ENCODE data around the gene PRDM12.

The PRDM12 gene

DNA sequence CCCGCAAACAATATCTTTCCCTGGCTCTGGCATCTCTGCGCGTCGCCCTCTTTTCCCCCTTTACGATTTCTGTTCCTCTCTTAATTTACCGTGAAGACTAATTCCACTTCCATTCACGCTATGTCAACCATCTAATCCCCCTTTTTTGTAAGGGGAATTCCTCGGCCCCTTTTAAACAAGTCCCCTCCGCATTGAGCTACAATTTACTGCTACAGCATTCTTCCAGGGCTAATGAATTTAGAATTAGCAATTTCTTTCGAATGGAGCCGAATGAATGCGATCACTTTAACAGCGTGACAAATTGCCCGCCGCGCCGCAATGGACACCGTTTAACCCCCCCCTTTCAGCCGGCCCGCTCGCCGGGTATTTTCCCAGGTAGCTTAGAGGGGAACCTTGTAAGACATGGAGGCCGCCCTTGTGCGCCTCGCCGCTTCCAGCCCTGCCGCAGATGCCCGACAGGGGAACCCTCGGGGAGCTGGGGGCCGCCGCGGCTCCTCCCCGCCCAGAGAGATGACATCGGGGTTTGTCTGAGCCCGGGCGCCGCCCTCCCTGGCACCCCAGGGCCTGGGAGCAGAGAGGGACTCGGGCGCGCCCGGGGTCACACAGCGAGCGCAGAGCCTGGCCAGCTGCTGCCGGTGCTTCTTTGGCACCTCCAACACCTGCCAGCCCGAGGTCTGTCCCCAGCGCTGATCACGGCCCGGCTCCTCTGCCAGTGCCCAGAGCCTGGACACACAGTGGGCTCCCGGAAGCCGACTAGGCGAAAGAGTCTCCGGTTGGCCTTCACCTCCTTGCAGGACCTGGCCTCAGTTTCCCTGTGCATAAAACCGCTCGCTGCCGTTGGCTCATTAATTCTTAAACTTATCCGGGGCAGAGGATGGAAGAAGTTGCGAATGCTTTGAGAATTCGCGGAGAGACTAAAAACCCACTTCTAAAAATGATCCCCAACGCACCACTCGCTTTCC is 1.3 kb downstream of the PRDM12 start:
- Histone ChIP-seq H3K9ac (ENCODE audit: low read length in 2 of 2) (no peak overlapping the region), H3K4me1 (ENCODE audit: control insufficient read depth, insufficient read depth, low read length) (peaks cover 47% of the 10 kb centered on the region), H3K27ac (ENCODE audit: low read length) (no peak overlapping the region), H3K4me3 (ENCODE audit: low read length in 2 of 2) (peak overlapping the region in 1 of 2 donors; percentile 29), H3K9me3 (ENCODE audit: control insufficient read depth in 2 of 2, low read length in 2 of 2) (no peaks in the 10 kb centered on the region), H3K27me3 (ENCODE audit: control insufficient read depth in 1 of 2, insufficient read depth in 2 of 2, low read length in 2 of 2) (peaks cover 53 to 76% of the 10 kb centered on the region in 2 donors), H3K36me3 (ENCODE audit: control insufficient read depth in 2 of 2, insufficient read depth in 2 of 2, low read length in 2 of 2) (no peaks in the 10 kb centered on the region)

DNA sequence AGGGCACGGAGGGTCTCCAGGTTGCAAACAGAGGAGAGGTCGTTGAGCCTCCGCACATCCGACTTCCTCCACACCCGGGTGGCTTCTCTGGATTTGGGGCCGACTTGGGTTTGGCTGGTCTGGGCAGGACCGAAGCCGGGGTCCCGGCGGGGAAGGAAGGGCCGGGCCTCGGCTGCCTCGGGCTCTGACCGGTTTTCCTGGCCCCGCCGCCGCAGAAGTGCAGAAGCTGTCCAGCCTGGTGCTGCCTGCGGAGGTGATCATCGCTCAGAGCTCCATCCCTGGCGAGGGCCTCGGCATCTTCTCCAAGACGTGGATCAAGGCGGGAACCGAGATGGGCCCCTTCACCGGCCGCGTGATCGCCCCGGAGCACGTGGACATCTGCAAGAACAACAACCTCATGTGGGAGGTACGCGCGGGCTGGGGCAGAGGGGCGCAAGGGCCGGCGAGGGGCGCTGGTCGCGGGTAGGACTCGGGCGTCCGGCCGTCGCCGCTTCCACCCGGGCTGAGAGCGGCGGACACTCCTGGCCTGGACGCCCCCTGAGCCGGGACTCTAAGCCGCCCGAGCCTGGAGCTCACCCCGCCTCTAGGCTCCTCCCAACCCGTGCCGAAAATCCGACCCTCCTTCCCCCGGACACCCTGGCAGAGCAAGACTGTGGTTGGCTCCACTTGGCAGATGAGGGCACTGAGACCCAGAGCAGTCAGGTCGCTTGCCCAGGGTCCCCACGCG is 2.2 kb downstream of the PRDM12 start:
- Histone ChIP-seq H3K36me3 (ENCODE audit: control insufficient read depth in 2 of 2, insufficient read depth in 2 of 2, low read length in 2 of 2) (no peaks in the 10 kb centered on the region), H3K9me3 (ENCODE audit: control insufficient read depth in 2 of 2, low read length in 2 of 2) (no peaks in the 10 kb centered on the region), H3K4me3 (ENCODE audit: low read length in 2 of 2) (no peak overlapping the region), H3K9ac (ENCODE audit: low read length in 2 of 2) (no peak overlapping the region), H3K4me1 (ENCODE audit: control insufficient read depth, insufficient read depth, low read length) (peaks cover 39% of the 10 kb centered on the region), H3K27ac (ENCODE audit: low read length) (no peak overlapping the region), H3K27me3 (ENCODE audit: control insufficient read depth in 1 of 2, insufficient read depth in 2 of 2, low read length in 2 of 2) (peaks cover 49 to 67% of the 10 kb centered on the region in 2 donors)

DNA sequence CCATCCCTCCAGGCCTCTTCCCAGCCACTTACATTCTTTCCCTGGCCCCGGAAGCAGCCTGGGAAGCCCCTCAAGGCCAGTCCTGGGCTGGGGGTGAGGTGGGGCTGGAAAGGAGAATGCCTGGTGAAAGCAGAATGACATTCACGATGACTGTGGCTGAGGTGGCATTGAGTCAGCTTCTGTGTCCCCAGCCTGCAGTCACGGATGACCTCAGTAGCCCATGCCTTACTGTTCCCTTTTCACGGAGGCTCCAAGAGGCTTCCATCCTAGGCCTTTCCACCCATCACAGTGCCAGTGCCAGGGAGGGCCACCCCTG is 2.7 kb downstream of the PRDM12 start:
- no peak overlapping the region for H3K27ac ChIP-seq (ENCODE audit: low read length)
- peaks cover 43 to 62% of the 10 kb centered on the region in 2 donors for H3K27me3 ChIP-seq (ENCODE audit: control insufficient read depth in 1 of 2, insufficient read depth in 2 of 2, low read length in 2 of 2)
- no peaks in the 10 kb centered on the region for H3K36me3 ChIP-seq (ENCODE audit: control insufficient read depth in 2 of 2, insufficient read depth in 2 of 2, low read length in 2 of 2)
- peaks cover 38% of the 10 kb centered on the region for H3K4me1 ChIP-seq (ENCODE audit: control insufficient read depth, insufficient read depth, low read length)
- H3K4me3 ChIP-seq (ENCODE audit: low read length in 2 of 2), result no peak overlapping the region
- no peaks in the 10 kb centered on the region for H3K9me3 ChIP-seq (ENCODE audit: control insufficient read depth in 2 of 2, low read length in 2 of 2)
- no peak overlapping the region for H3K9ac ChIP-seq (ENCODE audit: low read length in 2 of 2)

DNA sequence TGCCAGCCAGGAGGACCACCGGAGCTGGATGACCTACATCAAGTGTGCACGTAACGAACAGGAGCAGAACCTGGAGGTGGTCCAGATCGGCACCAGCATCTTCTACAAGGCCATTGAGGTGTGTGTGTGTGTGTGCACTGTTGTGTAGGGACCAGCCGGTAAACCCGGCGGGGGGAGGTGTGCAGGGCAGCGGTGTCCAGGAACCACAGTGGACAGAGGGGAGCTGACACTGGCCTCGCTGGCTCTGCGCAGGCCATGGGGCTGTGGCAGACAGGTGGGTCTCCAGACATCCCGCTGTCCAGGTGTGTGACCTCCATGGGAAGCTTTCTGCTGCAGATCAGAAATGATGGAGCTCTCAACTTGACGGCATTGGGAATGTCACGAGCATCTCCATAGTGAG is 3.8 kb downstream of the PRDM12 start:
- peaks cover 28% of the 10 kb centered on the region for H3K4me1 ChIP-seq (ENCODE audit: control insufficient read depth, insufficient read depth, low read length)
- H3K27me3 ChIP-seq (ENCODE audit: control insufficient read depth in 1 of 2, insufficient read depth in 2 of 2, low read length in 2 of 2), result peaks cover 32 to 51% of the 10 kb centered on the region in 2 donors
- H3K4me3 ChIP-seq (ENCODE audit: low read length in 2 of 2), result no peak overlapping the region
- H3K9ac ChIP-seq (ENCODE audit: low read length in 2 of 2), result no peak overlapping the region
- H3K9me3 ChIP-seq (ENCODE audit: control insufficient read depth in 2 of 2, low read length in 2 of 2), result no peaks in the 10 kb centered on the region
- no peak overlapping the region for H3K27ac ChIP-seq (ENCODE audit: low read length)
- H3K36me3 ChIP-seq (ENCODE audit: control insufficient read depth in 2 of 2, insufficient read depth in 2 of 2, low read length in 2 of 2), result no peaks in the 10 kb centered on the region

DNA sequence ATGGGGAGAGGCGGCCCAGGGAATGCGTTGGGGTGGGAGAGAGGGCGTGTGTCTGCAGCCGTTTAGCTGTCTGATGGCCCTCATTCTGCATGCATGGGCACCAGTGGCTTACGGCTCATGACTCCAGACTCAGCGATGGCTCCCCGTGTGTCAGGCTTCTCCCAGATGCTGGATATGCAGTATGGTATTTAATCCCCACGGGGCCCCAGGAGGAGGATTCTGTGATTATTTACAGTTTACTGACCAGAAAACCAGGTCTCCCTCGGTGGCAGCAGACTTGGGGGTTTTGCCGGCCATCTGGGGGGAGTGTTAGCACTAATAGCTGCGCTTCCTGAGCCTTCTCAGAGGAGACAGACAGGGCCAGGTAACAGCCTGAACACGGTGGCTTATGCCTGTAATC is 4.3 kb downstream of the PRDM12 start:
- no peaks in the 10 kb centered on the region for H3K9me3 ChIP-seq (ENCODE audit: control insufficient read depth in 2 of 2, low read length in 2 of 2)
- H3K4me1 ChIP-seq (ENCODE audit: control insufficient read depth, insufficient read depth, low read length), result peaks cover 24% of the 10 kb centered on the region
- H3K36me3 ChIP-seq (ENCODE audit: control insufficient read depth in 2 of 2, insufficient read depth in 2 of 2, low read length in 2 of 2), result no peaks in the 10 kb centered on the region
- no peak overlapping the region for H3K4me3 ChIP-seq (ENCODE audit: low read length in 2 of 2)
- H3K27me3 ChIP-seq (ENCODE audit: control insufficient read depth in 1 of 2, insufficient read depth in 2 of 2, low read length in 2 of 2), result peaks cover 31 to 46% of the 10 kb centered on the region in 2 donors
- no peak overlapping the region for H3K27ac ChIP-seq (ENCODE audit: low read length)
- no peak overlapping the region for H3K9ac ChIP-seq (ENCODE audit: low read length in 2 of 2)

DNA sequence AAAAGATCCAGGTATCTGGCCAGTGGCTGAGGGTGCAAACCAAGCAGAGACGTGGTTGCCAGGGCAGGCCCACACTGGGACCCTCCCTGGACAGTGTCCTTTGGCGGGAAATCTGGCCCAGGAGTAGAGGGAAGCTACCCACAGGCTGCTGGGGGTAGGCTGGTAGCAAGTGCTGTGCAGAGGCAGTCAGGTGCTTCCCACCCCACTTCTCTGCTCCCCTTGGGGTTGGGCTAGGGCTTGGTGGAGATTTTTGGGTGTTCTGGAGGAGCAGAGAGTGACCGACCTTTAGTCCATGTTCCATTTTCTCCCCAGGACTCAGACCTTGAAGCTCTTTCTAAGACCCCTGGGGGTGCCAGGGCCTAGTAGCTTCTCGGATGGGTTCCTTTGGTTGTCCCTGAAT is 5.6 kb downstream of the PRDM12 start:
- Histone ChIP-seq H3K36me3 (ENCODE audit: control insufficient read depth in 2 of 2, insufficient read depth in 2 of 2, low read length in 2 of 2) (no peaks in the 10 kb centered on the region), H3K9ac (ENCODE audit: low read length in 2 of 2) (no peak overlapping the region), H3K4me1 (ENCODE audit: control insufficient read depth, insufficient read depth, low read length) (peaks cover 12% of the 10 kb centered on the region), H3K27ac (ENCODE audit: low read length) (no peak overlapping the region), H3K9me3 (ENCODE audit: control insufficient read depth in 2 of 2, low read length in 2 of 2) (no peaks in the 10 kb centered on the region), H3K4me3 (ENCODE audit: low read length in 2 of 2) (no peak overlapping the region), H3K27me3 (ENCODE audit: control insufficient read depth in 1 of 2, insufficient read depth in 2 of 2, low read length in 2 of 2) (peaks cover 22 to 34% of the 10 kb centered on the region in 2 donors)

DNA sequence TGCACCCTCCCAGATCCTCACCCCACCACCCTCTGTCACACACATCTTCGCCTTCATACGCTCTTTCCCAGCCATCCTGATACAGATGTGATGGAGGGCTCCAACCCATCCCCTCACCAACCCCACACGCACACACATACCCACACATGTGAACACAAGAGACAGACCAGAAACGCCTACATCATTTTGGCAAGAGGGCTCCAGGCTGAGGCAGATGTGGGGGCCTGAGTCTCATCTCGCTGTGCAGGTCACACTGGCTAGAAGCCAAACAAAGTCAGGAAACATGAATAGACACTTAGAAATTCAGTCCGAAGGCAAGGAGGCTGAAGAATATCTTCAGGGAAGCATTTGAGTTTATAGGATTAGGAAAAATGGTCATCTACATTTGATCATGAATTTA is 6.2 kb downstream of the PRDM12 start:
- no peak overlapping the region for H3K9ac ChIP-seq (ENCODE audit: low read length in 2 of 2)
- H3K4me3 ChIP-seq (ENCODE audit: low read length in 2 of 2), result no peak overlapping the region
- H3K9me3 ChIP-seq (ENCODE audit: control insufficient read depth in 2 of 2, low read length in 2 of 2), result no peaks in the 10 kb centered on the region
- H3K4me1 ChIP-seq (ENCODE audit: control insufficient read depth, insufficient read depth, low read length), result peaks cover 8% of the 10 kb centered on the region
- no peaks in the 10 kb centered on the region for H3K36me3 ChIP-seq (ENCODE audit: control insufficient read depth in 2 of 2, insufficient read depth in 2 of 2, low read length in 2 of 2)
- peaks cover 18 to 29% of the 10 kb centered on the region in 2 donors for H3K27me3 ChIP-seq (ENCODE audit: control insufficient read depth in 1 of 2, insufficient read depth in 2 of 2, low read length in 2 of 2)
- no peak overlapping the region for H3K27ac ChIP-seq (ENCODE audit: low read length)

DNA sequence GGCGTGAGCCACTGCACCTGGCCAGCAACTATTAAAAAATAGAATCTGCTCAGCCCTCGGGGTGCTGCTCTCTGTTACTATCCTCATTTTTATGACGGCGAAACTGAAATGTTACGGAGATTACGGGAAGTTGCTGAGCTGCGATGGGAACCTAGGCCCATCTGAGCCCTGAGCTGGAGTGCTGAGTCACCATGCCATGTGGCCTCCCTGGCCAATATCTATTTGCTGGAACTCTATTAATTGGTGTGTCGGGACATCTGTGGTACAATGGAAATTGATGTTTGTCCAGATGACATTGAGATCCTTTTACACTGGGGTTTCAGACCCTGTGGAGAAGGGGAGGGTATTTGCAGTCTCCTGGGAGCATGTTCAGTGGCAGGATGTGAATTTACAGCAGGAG is 8.1 kb downstream of the PRDM12 start:
- Histone ChIP-seq H3K4me3 (ENCODE audit: low read length in 2 of 2) (no peak overlapping the region), H3K36me3 (ENCODE audit: control insufficient read depth in 2 of 2, insufficient read depth in 2 of 2, low read length in 2 of 2) (no peaks in the 10 kb centered on the region), H3K27me3 (ENCODE audit: control insufficient read depth in 1 of 2, insufficient read depth in 2 of 2, low read length in 2 of 2) (peaks cover 2 to 11% of the 10 kb centered on the region in 2 donors), H3K27ac (ENCODE audit: low read length) (no peak overlapping the region), H3K4me1 (ENCODE audit: control insufficient read depth, insufficient read depth, low read length) (no peaks in the 10 kb centered on the region), H3K9ac (ENCODE audit: low read length in 2 of 2) (no peak overlapping the region), H3K9me3 (ENCODE audit: control insufficient read depth in 2 of 2, low read length in 2 of 2) (no peaks in the 10 kb centered on the region)

DNA sequence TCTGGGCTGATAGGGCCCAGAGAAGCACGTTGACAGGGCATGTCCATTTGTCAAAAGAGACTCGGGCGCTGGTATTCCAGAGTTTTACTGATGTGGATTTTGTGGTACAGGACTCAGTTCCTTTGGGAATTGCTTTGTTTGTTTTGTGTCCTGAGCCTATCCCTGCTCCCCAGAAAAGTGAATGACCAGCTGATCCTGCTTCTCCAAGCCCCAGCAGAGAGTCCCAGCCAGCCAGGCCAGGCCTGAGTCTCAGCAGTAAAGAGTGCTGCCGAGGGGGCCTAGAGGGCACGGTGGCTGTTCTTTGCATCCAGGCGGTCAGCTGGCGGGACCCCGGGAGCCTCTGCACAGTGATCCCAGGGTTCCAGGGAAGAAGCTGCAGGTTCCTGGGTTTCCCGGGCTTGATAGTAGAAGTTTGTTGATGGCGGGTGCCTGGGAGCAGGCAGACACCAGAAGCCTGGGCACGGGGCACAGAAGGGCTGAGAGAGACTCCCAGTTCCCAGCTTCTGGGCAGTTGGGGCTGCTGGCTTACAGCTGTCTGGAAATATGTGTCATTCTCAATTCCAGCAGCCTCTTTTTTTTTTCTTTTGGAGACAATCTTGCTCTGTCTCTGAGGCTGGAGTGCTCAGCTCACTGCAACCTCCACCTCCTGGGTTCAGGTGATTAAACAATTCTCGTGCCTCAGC is 8.7 kb downstream of the PRDM12 start:
- no peaks in the 10 kb centered on the region for H3K36me3 ChIP-seq (ENCODE audit: control insufficient read depth in 2 of 2, insufficient read depth in 2 of 2, low read length in 2 of 2)
- no peak overlapping the region for H3K27ac ChIP-seq (ENCODE audit: low read length)
- peaks cover 2 to 6% of the 10 kb centered on the region in 2 donors for H3K27me3 ChIP-seq (ENCODE audit: control insufficient read depth in 1 of 2, insufficient read depth in 2 of 2, low read length in 2 of 2)
- no peak overlapping the region for H3K4me3 ChIP-seq (ENCODE audit: low read length in 2 of 2)
- H3K4me1 ChIP-seq (ENCODE audit: control insufficient read depth, insufficient read depth, low read length), result no peaks in the 10 kb centered on the region
- no peaks in the 10 kb centered on the region for H3K9me3 ChIP-seq (ENCODE audit: control insufficient read depth in 2 of 2, low read length in 2 of 2)
- no peak overlapping the region for H3K9ac ChIP-seq (ENCODE audit: low read length in 2 of 2)

DNA sequence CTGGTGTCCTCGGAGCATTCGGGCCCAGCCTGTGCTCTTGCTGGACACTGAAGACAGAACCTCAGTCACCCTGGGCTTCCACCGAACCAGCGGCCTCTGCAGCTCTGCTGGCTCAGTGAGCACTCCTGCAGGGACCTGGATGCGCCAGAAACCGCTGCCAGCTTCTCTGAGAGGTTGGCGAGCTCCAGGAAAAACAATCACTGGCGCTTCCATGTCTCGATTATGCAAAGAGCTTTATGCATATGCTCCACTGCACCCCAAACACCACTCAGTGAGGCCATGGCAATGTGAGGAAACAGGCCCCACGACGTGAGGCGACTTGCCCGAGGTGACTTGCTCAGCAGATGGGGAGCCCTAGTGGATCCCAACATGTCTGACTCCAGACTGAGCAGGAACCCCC is 11.0 kb downstream of the PRDM12 start:
- Histone ChIP-seq H3K27ac (ENCODE audit: low read length) (no peak overlapping the region), H3K36me3 (ENCODE audit: control insufficient read depth in 2 of 2, insufficient read depth in 2 of 2, low read length in 2 of 2) (no peaks in the 10 kb centered on the region), H3K4me1 (ENCODE audit: control insufficient read depth, insufficient read depth, low read length) (no peaks in the 10 kb centered on the region), H3K9ac (ENCODE audit: low read length in 2 of 2) (no peak overlapping the region), H3K4me3 (ENCODE audit: low read length in 2 of 2) (no peak overlapping the region), H3K27me3 (ENCODE audit: control insufficient read depth in 1 of 2, insufficient read depth in 2 of 2, low read length in 2 of 2) (no peaks in the 10 kb centered on the region), H3K9me3 (ENCODE audit: control insufficient read depth in 2 of 2, low read length in 2 of 2) (no peaks in the 10 kb centered on the region)

Data from stomach smooth muscle (tissue), 2 donors.